ENCODE results near the gene HOXC6. TPM values are rescaled to one million over a fixed set of nuclear protein-coding genes. Genes with fewer than 3 reads are reported as not detected.

HOXC6 gene
- total RNA-seq, 1 experiment from 2014 or later: 5.3 TPM

GRCh38 chr12:53998110-53998899 is 29.9 kb upstream of the HOXC6 start:
- Histone ChIP-seq H3K27me3 (no peaks in the 10 kb centered on the region), H3K9me3 (no peaks in the 10 kb centered on the region), H3K4me3 (peak overlapping the region; percentile 72), H3K36me3 (peaks cover 13% of the 10 kb centered on the region)
- no peak for DNase-seq

GRCh38 chr12:53998900-53999236 is 29.4 kb upstream of the HOXC6 start:
- DNase-seq: no peak
- peak overlapping the region; percentile 72 for H3K4me3 ChIP-seq
- no peaks in the 10 kb centered on the region for H3K27me3 ChIP-seq
- H3K9me3 ChIP-seq: no peaks in the 10 kb centered on the region
- peaks cover 13% of the 10 kb centered on the region for H3K36me3 ChIP-seq

DNA sequence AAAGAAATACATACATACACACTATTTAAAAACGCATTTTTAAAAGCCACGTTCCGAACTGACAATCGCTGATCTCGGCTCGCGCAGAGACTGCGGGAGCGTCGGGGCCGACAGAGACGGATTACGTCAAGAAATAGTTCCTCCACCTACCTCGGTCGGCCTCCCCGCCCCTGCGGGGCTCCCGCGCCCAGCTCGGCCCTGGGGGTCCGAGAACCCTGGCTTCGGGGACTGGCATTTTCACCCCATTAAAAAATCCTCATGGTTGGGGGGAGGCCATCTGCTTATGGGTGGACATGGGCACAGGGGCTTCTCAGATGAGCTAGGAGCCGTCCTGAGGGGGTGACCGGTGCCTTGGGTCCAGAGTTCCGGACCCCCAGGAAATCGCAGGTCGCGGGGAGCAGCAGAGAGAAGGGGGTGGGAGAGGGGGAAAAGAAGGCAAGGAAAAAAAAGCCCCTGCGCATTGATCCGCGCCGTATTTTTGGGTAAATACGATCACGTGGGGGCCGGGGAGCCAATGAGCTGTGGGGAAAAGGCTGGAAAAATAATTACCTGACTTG is 28.6 kb upstream of the HOXC6 start:
- H3K27me3 ChIP-seq: no peaks in the 10 kb centered on the region
- no peaks in the 10 kb centered on the region for H3K9me3 ChIP-seq
- DNase-seq: peak; percentile 81
- peaks cover 13% of the 10 kb centered on the region for H3K36me3 ChIP-seq
- peak overlapping the region; percentile 72 for H3K4me3 ChIP-seq

DNA sequence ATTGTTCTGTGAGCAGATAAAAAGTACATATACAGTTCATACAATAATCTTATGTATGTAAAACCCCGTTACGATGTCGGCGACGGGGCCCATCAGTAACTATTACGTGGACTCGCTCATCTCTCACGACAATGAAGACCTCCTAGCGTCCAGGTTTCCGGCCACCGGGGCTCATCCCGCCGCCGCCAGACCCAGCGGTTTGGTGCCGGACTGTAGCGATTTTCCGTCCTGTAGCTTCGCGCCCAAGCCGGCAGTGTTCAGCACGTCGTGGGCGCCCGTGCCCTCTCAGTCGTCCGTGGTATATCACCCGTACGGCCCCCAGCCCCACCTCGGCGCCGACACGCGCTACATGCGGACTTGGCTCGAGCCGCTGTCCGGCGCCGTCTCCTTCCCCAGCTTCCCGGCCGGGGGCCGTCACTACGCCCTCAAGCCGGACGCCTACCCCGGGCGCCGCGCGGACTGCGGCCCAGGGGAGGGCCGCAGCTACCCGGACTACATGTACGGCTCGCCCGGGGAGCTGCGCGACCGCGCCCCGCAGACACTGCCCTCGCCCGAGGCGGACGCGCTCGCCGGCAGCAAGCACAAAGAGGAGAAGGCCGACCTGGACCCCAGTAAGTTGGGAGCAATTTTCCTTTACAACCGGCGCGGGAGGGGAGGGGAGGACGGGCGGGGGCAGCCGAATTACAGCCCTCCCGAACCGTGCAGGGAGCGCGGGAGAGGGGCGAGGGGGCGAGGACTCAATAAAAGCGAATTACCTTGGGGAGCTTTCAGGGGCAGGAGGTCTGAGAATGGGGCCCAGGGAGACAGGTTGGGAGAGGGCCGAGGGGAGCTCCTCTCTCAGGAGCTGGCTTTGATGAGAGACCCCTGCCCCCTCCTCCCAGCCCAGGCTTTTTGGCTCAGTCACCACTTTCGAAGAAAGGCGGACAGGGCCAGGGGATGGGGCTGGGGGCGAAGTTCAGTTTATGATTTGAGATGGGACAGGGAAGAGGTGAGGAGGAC is 27.8 kb upstream of the HOXC6 start, which contains the start of gene HOXC9:
HOXC9 (plus strand) TSS at position 46 of the 999 bp plus-strand sequence; CDS start at position 74, 28 bp downstream.
- peaks cover 9% of the 10 kb centered on the region; the same call in 1 of the 2 replicates for H3K36me3 ChIP-seq
- H3K27me3 ChIP-seq: no peaks in the 10 kb centered on the region
- H3K4me3 ChIP-seq: peak within 1 kb of the TSS; percentile 72
- no peaks in the 10 kb centered on the region for H3K9me3 ChIP-seq
- no peak for DNase-seq

DNA sequence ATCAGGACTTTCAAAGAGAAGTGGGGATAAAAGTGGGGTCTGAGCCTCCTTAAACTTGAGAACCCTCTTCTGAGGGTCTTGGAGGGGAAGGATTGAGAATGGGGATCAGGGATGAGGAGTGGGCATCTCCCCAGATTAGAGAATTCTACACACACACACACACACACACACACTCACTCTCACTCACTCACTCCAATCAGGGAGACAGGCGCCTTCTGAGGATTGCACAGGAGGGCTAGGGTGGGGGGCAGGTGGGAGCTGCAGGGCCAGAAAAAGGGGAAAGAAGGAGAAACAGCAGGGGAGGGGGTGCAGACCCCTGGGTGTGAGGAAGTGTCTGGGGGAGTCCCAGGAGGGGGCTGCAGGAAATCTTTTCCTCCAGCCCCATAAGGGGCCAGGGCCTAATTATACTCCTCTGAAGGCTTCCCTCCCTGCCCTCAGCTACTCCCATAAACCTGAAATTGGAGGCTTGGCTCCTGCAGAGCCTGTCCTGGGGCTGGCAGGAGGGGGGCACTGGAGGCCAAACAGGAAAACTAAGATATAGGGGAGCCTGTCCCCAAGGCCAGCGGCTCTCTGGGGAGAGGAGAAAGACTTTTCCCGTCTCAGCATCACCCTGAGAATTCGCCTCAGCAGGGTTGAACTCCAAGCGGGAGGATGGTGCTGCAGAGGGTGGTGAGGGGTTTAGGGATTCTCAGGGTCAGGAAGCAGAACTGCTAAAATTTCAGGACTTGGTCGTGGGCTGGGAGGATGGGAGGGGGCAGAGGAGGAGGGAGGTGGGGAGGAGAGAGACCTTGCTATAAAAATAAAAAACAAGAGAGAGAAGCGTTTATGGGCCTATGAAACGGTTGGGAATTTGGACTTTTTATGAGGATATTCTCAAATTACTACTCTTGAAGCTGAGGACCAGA is 26.7 kb upstream of the HOXC6 start:
- H3K9me3 ChIP-seq: no peaks in the 10 kb centered on the region
- no peaks in the 10 kb centered on the region for H3K27me3 ChIP-seq
- peak overlapping the region; percentile 72 for H3K4me3 ChIP-seq
- peaks cover 15% of the 10 kb centered on the region for H3K36me3 ChIP-seq
- DNase-seq: no peak

DNA sequence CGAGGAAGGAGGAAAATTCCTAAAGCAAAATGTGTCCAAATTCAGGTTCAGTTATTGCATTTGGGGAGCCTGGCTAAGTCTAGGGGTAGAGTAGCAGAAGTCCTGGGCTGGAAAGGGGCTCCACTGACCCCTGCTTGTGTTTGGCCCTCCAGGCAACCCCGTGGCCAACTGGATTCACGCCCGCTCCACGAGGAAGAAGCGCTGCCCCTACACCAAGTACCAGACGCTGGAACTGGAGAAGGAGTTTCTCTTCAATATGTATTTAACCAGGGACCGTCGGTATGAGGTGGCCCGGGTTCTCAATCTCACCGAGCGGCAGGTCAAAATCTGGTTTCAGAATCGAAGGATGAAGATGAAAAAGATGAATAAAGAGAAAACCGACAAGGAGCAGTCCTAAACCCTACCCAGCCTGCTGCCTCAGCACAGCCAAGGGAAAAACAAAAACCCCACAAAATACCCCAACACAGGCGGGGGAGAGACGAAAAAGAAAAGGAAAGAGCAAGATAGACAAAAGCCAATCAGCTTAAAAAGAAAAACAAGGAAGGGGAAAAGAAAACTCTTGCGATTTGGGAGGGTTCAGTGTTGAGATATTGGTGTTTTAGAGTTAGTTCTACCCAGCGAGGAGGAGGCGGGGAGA is 25.8 kb upstream of the HOXC6 start:
- Histone ChIP-seq H3K27me3 (no peaks in the 10 kb centered on the region), H3K4me3 (no peak overlapping the region), H3K9me3 (no peaks in the 10 kb centered on the region), H3K36me3 (peaks cover 15% of the 10 kb centered on the region)
- no peak for DNase-seq

DNA sequence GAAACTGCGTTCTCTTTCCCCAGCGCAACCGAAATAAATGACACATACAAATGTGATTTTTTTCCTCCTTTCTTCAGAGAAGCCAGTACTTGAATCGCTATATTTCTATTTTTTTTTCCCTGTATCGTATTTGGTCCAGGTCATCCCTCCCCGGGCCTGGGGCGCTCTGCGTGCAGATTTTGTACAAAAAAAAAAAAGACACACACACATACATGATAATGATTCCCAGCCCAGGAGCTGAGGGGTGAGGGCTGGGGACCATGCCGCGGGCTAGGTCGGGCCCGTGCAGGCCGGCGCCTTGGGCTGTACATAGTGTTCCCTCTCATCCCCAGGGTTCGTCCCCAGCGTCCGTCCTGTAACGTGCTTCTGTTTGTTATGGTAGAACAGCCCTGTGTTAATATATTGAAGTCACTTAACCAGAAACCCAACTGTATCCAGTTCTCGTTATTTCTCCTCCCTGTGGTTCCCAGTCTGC is 25.3 kb upstream of the HOXC6 start:
- no peak overlapping the region for H3K4me3 ChIP-seq
- no peaks in the 10 kb centered on the region for H3K9me3 ChIP-seq
- H3K27me3 ChIP-seq: no peaks in the 10 kb centered on the region
- peaks cover 15% of the 10 kb centered on the region for H3K36me3 ChIP-seq
- DNase-seq: no peak

DNA sequence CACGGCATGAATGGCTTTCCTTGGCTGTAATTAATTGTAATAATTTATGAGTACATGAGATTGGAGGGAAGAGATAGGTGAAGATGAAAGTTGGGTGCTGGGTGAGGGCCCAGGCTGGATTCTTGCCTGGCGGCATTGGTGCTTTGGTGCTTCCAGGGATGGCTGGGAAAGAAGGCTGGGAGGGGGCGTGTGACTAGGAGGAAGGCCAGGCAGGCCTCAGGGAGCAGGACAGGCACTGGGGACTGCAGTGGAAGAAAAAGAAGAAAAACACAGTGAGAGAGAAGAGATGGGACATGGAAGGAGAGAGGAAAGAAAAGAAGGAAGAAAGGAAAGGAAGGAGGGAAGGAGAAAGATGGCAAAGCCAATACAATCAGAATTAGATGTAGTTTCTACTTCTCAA is 24.6 kb upstream of the HOXC6 start:
- Histone ChIP-seq H3K36me3 (peaks cover 15% of the 10 kb centered on the region), H3K27me3 (no peaks in the 10 kb centered on the region), H3K9me3 (no peaks in the 10 kb centered on the region), H3K4me3 (no peak overlapping the region)
- DNase-seq: no peak

DNA sequence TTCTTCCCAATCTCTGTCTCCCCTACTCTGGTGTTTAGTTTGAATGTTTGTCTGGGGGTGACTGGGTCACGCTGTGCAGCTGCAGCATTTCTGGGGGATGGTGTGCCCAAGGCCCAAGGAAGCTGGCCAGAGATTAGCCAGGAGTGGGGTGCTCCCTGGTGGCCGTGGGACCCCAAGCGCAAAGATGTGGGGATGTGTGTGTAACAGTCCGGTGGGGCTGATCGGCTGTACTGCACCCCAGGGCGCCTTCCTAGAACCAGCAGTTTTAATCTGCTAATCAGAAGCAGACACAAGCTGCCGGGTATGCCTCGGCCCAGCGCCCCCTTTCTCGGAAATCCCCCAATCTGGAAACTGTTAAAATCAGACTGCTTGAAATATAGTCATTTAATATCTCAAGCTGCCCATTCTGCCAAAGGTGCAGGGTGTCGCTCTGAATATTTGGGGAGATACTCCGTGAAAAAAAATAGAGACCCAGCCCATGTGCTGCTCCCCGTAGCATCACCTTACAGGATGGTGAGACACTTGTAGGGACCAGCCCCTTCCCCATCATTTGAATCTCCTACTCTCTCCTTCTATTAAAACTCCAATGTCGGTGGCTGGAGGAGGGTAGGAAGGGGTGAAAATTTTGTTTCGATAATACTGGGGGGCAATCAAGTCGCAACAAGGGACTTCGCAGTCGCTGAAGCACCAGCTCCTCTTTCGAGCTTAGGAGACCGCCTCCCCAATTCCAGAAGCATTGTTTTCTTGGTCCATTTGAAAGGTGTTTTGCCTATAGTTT is 24.0 kb upstream of the HOXC6 start:
- peaks cover 15% of the 10 kb centered on the region for H3K36me3 ChIP-seq
- no peak for DNase-seq
- no peaks in the 10 kb centered on the region for H3K27me3 ChIP-seq
- no peak overlapping the region for H3K4me3 ChIP-seq
- H3K9me3 ChIP-seq: no peaks in the 10 kb centered on the region

- H3K9me3 ChIP-seq: no peaks in the 10 kb centered on the region
- no peak overlapping the region for H3K4me3 ChIP-seq
- no peak for DNase-seq
- H3K27me3 ChIP-seq: no peaks in the 10 kb centered on the region
- H3K36me3 ChIP-seq: peaks cover 15% of the 10 kb centered on the region
Measured at GRCh38 chr12:54004841-54005530, 23.3 kb upstream of the HOXC6 start.

DNA sequence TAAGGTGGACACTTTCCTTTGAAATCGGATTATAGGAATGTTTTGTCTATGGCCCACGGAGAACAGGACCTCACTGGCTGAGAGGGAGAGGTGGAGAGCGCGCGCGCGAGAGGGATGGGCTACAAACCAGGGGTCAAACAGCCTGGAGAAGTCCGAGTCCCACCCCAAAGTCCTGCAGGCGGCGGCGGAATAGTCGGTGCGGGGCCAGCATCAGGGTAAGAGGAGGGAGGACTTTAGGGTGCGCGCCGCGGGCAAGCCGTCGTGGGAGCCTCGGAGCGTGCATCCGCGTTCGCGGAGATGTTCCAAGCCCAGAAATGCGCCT is 22.7 kb upstream of the HOXC6 start:
- no peaks in the 10 kb centered on the region for H3K9me3 ChIP-seq
- peaks cover 15% of the 10 kb centered on the region for H3K36me3 ChIP-seq
- no peak for DNase-seq
- no peak overlapping the region for H3K4me3 ChIP-seq
- H3K27me3 ChIP-seq: no peaks in the 10 kb centered on the region

DNA sequence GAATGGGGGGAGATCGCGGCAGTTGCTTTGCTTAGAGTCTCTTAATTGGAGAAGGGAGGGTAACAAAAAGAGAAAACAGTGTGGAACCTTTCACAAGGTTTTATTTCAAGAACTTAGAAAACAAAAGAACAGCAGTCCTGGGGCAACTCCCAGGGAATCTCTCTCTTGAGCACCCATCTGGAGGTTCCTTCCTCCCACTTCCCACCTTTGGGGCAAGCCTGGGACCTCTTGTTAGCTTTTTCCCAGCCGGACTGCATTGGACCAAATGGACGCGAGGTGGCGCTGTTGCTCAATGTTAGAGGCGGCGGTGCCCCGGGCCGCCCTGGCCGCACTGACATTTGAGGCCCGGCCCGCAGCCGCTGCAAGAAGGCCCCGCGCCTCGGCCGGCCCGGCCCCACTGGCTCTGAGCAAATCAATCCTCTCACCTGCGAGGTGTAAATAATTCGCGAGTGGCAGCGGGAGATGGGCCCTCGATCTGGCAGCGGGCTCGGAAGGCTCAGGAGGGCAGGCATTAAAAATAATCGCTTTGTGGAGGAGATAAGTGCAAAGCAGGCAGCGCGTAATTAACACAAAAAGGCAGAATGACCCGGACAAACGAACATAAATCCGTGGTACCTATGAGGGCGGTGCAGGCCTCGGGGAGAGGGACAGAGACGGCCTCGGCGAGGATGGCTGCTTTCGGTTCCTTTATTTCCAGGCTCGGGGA is 22.2 kb upstream of the HOXC6 start:
- peaks cover 16% of the 10 kb centered on the region for H3K36me3 ChIP-seq
- H3K4me3 ChIP-seq: no peak overlapping the region; the same call in 1 of the 2 replicates
- peak; percentile 77 for DNase-seq
- no peaks in the 10 kb centered on the region for H3K9me3 ChIP-seq
- H3K27me3 ChIP-seq: no peaks in the 10 kb centered on the region

DNA sequence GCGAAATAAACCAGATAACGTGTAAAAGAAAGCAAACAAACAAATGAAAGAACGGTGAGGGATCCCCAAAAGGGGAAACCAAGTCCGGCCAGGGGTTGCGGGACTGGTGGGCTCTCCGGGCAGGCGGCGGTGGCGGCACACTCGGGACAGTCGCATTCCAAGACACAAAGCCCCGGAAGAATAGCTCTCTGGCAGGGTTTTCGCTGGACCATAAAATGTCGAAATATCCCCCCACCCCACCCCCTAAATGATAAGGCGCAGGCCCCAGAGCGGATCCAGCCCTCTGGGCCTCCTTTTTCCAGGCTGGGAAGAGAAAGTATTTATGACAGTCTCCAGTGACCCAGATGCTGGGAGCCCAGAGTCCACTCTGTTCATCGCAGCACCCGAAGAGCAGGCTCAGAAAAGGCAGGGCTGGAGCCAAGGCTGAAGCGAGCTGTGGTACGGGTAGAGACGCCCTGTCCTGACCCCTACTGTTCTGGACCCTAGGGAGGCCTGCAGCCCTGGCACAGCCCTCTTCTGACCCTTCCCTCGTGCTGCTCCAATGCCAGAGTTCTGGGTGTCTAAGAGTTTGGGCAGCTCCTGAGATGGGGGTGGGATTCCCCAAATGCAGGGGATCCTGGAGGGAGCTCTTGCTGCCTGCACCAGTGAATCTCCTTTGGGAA is 21.6 kb upstream of the HOXC6 start:
- H3K27me3 ChIP-seq: no peaks in the 10 kb centered on the region
- no peaks in the 10 kb centered on the region for H3K9me3 ChIP-seq
- H3K36me3 ChIP-seq: peaks cover 22% of the 10 kb centered on the region
- DNase-seq: no peak
- H3K4me3 ChIP-seq: no peak overlapping the region
